HepG2 (cell line): ENCODE measurements around the gene RFXANK. TPM values are rescaled to one million over a fixed set of nuclear protein-coding genes. Genes with fewer than 3 reads are reported as not detected.

Source experiments
- PREB ChIP-seq: sonication (generic); formaldehyde crosslinking; IDR thresholded peaks from 2 replicates; pipeline ENCODE4 v1.4.0; 2020; ENCODE audit warnings: missing genetic modification reagents
- SKIL ChIP-seq: sonication (generic); formaldehyde crosslinking; IDR thresholded peaks from 2 replicates; pipeline ENCODE4 v1.8.0; 2022; ENCODE audit warnings: missing genetic modification reagents, mild to moderate bottlenecking, moderate library complexity, borderline replicate concordance
- TP53 ChIP-seq: sonication (generic); formaldehyde crosslinking; conservative IDR thresholded peaks from 2 replicates; pipeline ENCODE4 v1.4.0; 2020; ENCODE audit warnings: missing genetic modification reagents
- ZBTB40 ChIP-seq, 2 experiments: fragments of 450-650 bp in 1 of 2; sonication (generic) in 1 of 2; formaldehyde crosslinking in 1 of 2; IDR thresholded peaks; 2 replicates each; pipeline versions ENCODE4 v1.6.1 to v1.8.0; 2016 to 2022; ENCODE audit warnings: antibody characterized with exemption in 1 of 2, mild to moderate bottlenecking in 1 of 2, missing genetic modification reagents in 1 of 2
- polyA plus RNA-seq, 8 experiments: library from polyadenylated mRNA; depleted of rRNA in 3 of 8; stranded (reverse) in 7 of 8; unstranded in 1 of 8; fragments of >200 nt; fragmentation: Illumina TruSeq in 4 of 8; extraction: Trizol in 4 of 8; gene quantifications; 2 replicates each; pipeline versions ENCODE4 v1.2.1 to v1.2.3, GENCODE V29; 2011 to 2016; ENCODE audit warnings: low read depth in 4 of 8, missing spikeins in 1 of 8, mixed read lengths in 1 of 8; ENCODE audit not compliant: insufficient read depth in 1 of 8
- total RNA-seq, 5 experiments: library from RNA; depleted of rRNA; stranded (reverse); fragments of >200 nt; fragmentation: Illumina TruSeq; extraction: Trizol; gene quantifications; 2 replicates each; pipeline ENCODE4 v1.2.3, GENCODE V29; 2016; ENCODE audit warnings: low read depth in 1 of 5

The RFXANK gene
- total and polyA plus RNA-seq, 2 of the 13 experiments (the other 11 are each of a cell fraction or from before 2014, with no cell fraction given), result 49.9 to 80.7 TPM

GRCh38 chr19:19214159-19214490 lies 22.1 kb downstream of the RFXANK start (continued):
- TF ChIP-seq TP53 (CRISPR knock-in tag) (no peak), PREB (CRISPR knock-in tag) (no peak), SKIL (CRISPR knock-in tag) (no peak), ZBTB40 (IDR thresholded peaks at IDR 0.05) (no peak), ZBTB40 (CRISPR knock-in tag; IDR thresholded peaks at IDR 0.05) (no peak)
